D721Med (cell line): ENCODE measurements around the gene IRAK1.

Source experiments
- DNase-seq: peaks from one replicate; pipeline ENCODE4 v3.0.0; 2011; ENCODE audit warnings: low spot score; ENCODE audit not compliant: insufficient read length
- FAIRE-seq: peaks from 2 replicates; lab custom pipeline; 2011; peaks lifted over from hg19 to GRCh38; lab: Jason Lieb, UNC
- CTCF ChIP-seq: IDR thresholded peaks from 2 replicates; pipeline ENCODE4 v1.5.1; 2012; ENCODE audit warnings: mild to moderate bottlenecking, control low read depth; ENCODE audit not compliant: insufficient read depth; ENCODE audit errors: missing control alignments

The IRAK1 gene

DNA sequence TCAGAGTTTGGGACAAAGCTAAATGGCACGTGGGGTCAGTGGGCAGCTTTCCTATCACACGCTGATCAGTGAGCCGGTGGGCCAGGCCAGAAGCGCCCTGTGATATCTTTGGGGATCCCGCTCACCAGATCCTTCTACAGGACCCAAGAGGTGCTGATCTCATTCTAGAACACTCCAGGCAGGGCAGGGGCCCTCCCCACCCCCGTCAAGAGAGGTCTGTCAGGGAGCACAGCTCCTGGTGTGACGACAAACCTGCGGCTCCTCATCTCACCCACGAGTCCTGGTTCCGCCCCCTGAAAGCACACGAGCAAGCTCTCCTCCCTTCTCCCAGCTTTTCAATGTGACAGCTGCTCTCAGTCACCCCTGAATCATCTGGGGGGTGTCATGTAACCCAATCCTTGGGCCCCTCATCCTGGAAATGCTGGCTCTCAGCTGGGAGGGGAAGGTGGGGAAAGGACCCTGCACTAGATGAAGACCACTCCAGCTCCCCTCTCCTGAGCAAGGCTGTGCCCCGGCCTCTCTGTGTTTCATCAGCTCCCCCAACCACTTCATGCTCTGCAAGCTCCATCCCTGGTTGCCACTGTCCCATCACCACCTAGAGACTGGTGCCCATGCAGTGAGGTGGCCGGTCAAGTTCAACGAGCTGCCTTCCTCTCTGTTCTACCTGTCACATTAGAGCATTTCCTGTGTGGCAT lies 52.7 kb downstream of the IRAK1 start:
- no peak for FAIRE-seq
- DNase-seq, result no peak
- no peak for TF ChIP-seq CTCF

- no peak for TF ChIP-seq CTCF
- FAIRE-seq (no peak), DNase-seq (no peak)
Observed at GRCh38 chrX:153966283-153966688, 53.4 kb downstream of the IRAK1 start.

DNA sequence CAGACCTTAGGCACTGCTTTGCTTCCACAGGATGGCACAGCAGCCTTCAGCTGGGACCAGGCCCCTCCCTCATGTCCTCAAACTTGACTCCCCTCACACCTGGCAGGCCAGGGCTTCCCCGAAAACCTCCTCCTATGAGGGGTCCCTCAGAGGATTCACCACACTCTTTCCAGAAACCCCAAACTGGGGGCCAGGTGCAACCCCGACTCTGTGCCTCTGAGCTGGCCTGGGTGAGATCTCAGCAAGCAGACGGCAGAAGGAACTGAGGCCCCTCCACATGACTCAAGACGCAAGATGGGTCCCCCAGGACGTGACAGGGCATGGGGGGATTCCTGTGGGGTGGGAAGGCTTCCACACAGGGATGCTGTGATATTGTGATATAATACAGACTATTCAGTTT lies 54.3 kb downstream of the IRAK1 start:
- no peak for FAIRE-seq
- no peak for DNase-seq
- no peak for TF ChIP-seq CTCF

DNA sequence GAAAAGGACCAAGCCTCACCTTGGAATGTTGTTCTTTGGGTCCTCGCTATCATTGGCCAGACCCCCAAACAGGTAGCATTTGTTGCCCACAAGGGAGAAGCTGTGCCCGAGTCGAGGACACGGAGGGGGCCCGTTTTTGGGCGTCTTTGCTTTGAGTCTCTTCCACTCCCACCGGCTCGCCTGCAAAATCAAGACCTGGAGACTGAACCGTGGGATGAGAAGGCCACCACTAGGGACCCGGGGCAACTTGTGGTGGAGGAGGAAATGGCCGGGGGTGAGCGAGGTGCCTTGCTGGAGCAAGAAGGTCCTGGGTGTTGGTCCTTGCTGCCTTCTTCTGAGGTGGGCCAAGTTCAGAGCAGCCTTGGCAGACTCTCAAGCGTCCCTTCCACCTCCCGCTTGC lies 55.6 kb downstream of the IRAK1 start:
- no peak for TF ChIP-seq CTCF
- FAIRE-seq (no peak), DNase-seq (no peak)

DNA sequence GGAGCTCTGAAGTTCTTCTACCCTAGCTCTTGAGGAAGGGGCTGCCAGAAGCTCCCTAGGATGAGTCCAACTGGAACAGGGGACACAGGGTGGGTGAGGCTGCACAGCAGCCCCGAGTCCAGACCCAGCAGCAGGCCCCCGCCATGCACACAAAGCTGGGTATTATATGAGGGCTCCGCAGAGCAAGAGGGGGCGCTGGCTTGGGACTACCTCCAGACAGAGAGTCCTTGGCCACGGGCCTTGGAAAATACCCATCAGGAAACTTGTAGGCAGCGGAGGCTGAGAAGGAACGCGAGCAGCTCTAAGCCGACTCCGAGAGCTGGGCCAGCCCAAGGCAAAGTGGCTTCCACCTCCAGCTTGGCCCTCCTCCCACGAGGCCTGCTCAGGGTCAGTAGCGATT lies 56.2 kb downstream of the IRAK1 start:
- DNase-seq (no peak), FAIRE-seq (no peak)
- no peak for TF ChIP-seq CTCF

DNA sequence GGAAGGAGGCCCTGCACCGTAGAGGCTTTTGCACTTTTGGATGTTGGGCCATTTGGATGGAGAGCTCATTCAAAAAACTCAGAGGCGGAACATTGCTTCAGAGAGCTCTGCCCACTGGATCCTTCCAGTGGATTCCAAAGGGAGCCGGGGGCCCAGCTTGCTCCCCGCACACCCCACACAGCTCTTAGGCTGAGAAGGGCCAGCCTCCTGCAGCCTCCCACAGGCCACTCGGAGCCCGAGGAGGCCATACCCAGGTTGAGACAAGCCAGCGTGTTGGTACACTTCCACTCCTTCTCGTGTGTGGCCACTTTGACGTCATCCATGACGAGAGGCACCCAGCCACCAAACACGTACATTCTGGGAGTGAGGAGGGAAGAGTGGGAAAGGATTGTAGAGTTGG lies 58.4 kb downstream of the IRAK1 start:
- FAIRE-seq, result no peak
- no peak for DNase-seq
- TF ChIP-seq CTCF, result no peak

DNA sequence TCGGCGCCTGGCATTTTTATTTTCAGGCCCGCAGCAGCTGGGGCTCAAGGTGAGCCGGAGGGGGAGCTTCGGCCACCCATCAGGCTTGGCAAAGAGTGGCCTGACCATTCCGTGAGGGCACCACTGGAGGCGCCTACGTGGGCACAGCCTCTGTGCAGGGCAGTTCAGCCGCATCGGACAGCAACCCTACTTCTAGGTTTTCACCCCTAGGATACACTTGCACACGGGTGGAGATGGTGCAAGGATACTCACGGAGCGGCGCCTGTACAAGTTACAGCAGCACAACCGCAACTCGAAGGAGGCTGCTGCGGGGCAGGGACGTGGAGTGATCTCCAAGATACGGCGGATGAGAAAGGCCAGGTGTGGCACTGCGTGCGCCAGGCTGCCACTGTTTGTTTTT lies 58.9 kb downstream of the IRAK1 start:
- no peak for DNase-seq
- no peak for TF ChIP-seq CTCF
- no peak for FAIRE-seq
